Omental fat pad (tissue), 4 donors: Measurements from ENCODE around the gene AMN. TPM values are rescaled to one million over a fixed set of nuclear protein-coding genes. Genes with fewer than 3 reads are reported as not detected.

ENCODE experiments used
- ATAC-seq: fragments of 150-250 bp; one replicate; pipeline ENCODE4 v1.9.1; 2016; ENCODE audit warnings: mild to moderate bottlenecking, moderate library complexity; ENCODE audit not compliant: low FRiP score
- DNase-seq: peaks from one replicate; pipeline ENCODE4 v3.0.0-alpha.2; 2019; ENCODE audit warnings: low spot score
- CTCF ChIP-seq, 3 donors: fragments of 450-650 bp; IDR thresholded peaks; one replicate each; pipeline ENCODE4 v1.5.1; 2016 to 2017; ENCODE audit warnings: antibody characterized with exemption in 3 of 3, mild to moderate bottlenecking in 3 of 3, moderate library complexity in 2 of 3
- total RNA-seq, 4 donors: library from RNA; depleted of rRNA; stranded (reverse); fragments of >200 nt; gene quantifications; one replicate each; pipeline ENCODE4 v1.1.0, GENCODE V29; 2016

Gene AMN
- total RNA-seq, 4 donors from 2014 or later: 0.72 to 2.7 (median 1.7) TPM

- ATAC-seq (no peak), DNase-seq (no peak)
- TF ChIP-seq CTCF (IDR thresholded peaks at IDR 0.05): no peak
Observed at GRCh38 chr14:102914474-102915291, 7.8 kb upstream of the AMN start.

DNA sequence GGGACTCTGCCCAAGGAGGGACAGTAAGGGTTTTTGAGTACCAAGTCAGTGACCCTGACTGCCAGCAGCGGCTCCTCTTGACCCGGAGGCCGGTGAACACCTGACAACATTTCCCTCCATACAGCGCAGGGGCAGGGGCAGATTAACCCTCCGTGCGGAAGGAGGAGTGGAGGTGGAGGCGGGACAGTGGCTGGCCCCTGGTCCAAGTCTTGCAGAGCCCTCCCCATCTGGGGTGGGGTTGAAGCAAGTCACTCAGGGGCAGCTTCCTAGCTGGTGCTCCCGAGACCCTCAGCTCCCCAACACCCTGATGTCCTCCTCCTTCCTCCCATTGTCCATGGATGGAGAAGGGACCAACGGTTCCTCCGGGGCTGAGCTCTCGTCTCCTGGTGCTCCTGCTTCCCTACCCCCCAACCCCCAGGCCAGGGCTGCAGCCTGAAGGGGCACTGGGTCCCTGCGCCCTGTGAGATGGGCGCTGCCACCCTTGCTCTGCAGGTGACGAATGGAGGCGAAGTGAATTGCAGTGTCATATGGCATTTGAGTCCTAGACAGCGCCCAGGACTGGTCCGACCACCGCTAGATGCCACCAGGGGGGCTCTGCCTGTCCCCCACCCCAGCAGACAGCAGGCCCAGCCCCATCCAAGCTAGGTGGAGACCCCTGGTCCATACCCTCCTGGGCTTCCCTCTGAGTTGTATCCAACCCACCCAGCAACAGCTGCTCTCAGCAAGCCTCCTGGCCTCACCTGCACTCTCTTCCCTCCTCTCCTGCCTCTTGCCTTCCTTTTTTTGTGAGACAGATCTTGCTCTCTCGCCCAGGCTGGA, 7.0 kb upstream of the AMN start:
- DNase-seq (no peak), ATAC-seq (no peak)
- TF ChIP-seq CTCF (IDR thresholded peaks at IDR 0.05): no peak

GRCh38 chr14:102916347-102917055, 6.0 kb upstream of the AMN start:
- no peak for DNase-seq
- TF ChIP-seq CTCF (IDR thresholded peaks at IDR 0.05): no peak
- ATAC-seq: no peak

DNA sequence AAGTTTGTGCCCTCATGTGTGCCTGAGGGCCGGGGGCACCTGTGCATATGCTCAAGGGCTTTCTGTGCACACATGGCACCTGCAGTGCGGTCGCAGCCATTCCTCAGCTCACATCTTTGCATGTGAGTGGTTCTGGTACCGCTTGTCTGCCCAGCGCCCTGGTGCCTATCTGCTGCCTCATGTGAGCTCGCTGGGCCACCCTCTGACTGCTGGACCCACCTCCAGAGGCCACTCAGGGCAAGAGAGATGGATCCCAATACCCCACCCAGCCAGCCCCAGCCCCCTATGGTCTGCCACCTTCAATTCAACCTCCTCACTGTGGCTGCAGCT, 5.4 kb upstream of the AMN start:
- no peak for TF ChIP-seq CTCF (IDR thresholded peaks at IDR 0.05)
- no peak for ATAC-seq
- no peak for DNase-seq

GRCh38 chr14:102917469-102918211, 4.8 kb upstream of the AMN start:
- DNase-seq (peak; percentile 56), ATAC-seq (no peak)
- peak in 1 of 3 donors; percentile 22 for TF ChIP-seq CTCF (IDR thresholded peaks at IDR 0.05)

DNA sequence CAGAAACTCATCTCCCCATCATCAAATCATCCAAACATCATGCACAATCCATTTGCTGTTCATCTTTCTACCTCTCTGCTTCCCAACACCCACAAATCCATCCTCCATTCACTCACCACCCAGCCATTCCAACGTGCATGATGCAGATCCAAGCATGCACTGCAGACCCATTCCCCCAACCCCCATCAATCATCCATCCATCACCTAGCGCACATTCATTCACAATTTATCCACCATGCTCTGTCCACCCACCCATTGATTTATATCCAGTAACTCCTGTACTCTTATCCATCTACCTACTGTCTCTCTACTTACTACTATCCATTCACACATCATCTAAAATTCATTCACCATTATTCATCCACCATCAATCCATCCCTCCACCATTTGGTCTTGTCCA, 4.0 kb upstream of the AMN start:
- no peak for TF ChIP-seq CTCF (IDR thresholded peaks at IDR 0.05)
- DNase-seq: no peak
- ATAC-seq: no peak
